ENCODE results near the gene IL21R.

GRCh38 chr16:27472091-27473020 is 70.4 kb downstream of the IL21R start:
- TF ChIP-seq CTCF (IDR thresholded peaks at IDR 0.05; ENCODE audit: extremely low read depth in 1 of 2, insufficient read depth in 1 of 2, low read depth in 1 of 2, low read length in 2 of 2) (no peak), POLR2A (IDR thresholded peaks at IDR 0.05; ENCODE audit: low read depth, low read length) (no peak), MAX (IDR thresholded peaks at IDR 0.05; ENCODE audit: insufficient read depth, insufficient read length) (no peak), FOS (IDR thresholded peaks at IDR 0.05; ENCODE audit: borderline replicate concordance, insufficient read depth, low read length) (no peak), POLR2AphosphoS5 (IDR thresholded peaks at IDR 0.05; ENCODE audit: insufficient read depth, low read depth, low read length) (no peak), EZH2 (IDR thresholded peaks at IDR 0.05; ENCODE audit: borderline replicate concordance, low read depth, low read length, severe bottlenecking) (no peak)
